Measurements from ENCODE around the gene TAB2. TPM values are rescaled to one million over a fixed set of nuclear protein-coding genes. Genes with fewer than 3 reads are reported as not detected.

Gene TAB2
- total RNA-seq, 1 experiment from 2014 or later = 52.2 TPM

DNA sequence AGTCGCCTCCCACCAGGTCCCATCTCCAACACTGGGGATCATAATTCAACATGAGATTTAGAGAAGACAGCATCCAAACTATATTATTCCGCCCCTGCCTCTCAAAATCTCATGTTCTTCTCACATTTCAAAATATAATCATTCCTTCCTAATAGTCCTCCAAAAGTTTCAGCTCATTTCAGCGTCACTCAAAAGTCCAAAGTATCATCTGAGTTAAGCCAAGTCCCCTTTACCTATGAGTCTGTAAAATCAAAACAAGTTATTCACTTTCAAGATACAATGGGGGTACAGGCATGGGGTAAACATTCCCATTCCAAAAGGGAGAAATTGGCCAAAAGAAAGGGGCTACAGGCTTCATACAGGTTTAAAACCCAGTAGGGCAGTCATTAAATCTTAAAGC lies 43.0 kb downstream of the TAB2 start:
- Histone ChIP-seq H3K4me3 (ENCODE audit: low read depth, low read length, poor library complexity, severe bottlenecking) (no peak overlapping the region), H3K36me3 (ENCODE audit: insufficient read depth, low read length, poor library complexity, severe bottlenecking) (no peaks in the 10 kb centered on the region), H3K27me3 (replicated peaks; ENCODE audit: insufficient read depth, low read depth, low read length, poor library complexity) (no peaks in the 10 kb centered on the region), H3K4me1 (ENCODE audit: insufficient read depth, low read length, poor library complexity, severe bottlenecking) (peaks cover 11% of the 10 kb centered on the region), H3K9me3 (ENCODE audit: low read depth, low read length, poor library complexity, severe bottlenecking) (no peaks in the 10 kb centered on the region), H3K27ac (ENCODE audit: low read depth, low read length, poor library complexity, severe bottlenecking) (no peak overlapping the region)
- no TSS peak for BruUV-seq (replicated peaks)
- DNase-seq (ENCODE audit: low spot score) = no peak
- CTCF ChIA-PET = no interaction called here
- POLR2A ChIA-PET (ENCODE audit: low non-redundant PET) = no interaction called here
- intact Hi-C loops (cut with micrococcal nuclease; ENCODE audit: unreplicated experiment) = no loop called here
- no peak for TF ChIP-seq EZH2 (IDR thresholded peaks at IDR 0.05; ENCODE audit: borderline replicate concordance, low read depth, low read length, poor library complexity, severe bottlenecking)
- TF ChIP-seq, protein P1, sequence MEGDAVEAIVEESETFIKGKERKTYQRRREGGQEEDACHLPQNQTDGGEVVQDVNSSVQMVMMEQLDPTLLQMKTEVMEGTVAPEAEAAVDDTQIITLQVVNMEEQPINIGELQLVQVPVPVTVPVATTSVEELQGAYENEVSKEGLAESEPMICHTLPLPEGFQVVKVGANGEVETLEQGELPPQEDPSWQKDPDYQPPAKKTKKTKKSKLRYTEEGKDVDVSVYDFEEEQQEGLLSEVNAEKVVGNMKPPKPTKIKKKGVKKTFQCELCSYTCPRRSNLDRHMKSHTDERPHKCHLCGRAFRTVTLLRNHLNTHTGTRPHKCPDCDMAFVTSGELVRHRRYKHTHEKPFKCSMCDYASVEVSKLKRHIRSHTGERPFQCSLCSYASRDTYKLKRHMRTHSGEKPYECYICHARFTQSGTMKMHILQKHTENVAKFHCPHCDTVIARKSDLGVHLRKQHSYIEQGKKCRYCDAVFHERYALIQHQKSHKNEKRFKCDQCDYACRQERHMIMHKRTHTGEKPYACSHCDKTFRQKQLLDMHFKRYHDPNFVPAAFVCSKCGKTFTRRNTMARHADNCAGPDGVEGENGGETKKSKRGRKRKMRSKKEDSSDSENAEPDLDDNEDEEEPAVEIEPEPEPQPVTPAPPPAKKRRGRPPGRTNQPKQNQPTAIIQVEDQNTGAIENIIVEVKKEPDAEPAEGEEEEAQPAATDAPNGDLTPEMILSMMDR (conservative IDR thresholded peaks at IDR 0.05; ENCODE audit: low read depth, low read length) = no peak

DNA sequence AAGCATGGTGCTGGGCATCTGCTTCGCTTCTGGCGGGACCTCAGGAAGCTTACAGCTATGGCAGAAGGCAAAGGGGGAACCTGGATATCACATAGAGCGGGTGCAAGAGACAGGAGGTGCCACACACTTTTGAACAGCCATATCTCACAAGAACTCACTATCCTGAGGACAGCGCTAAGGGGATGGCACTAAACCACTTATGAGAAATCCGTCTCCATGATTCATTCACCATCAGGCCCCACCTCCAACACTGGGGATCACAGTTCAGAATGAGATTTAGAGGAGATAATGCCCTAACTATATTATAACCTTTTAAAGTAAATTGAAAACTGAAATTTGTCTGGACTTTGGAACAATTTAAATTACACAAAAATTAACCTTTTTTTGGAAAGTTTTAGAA lies 44.8 kb downstream of the TAB2 start:
- H3K4me1 ChIP-seq (ENCODE audit: insufficient read depth, low read length, poor library complexity, severe bottlenecking) = peaks cover 11% of the 10 kb centered on the region
- TF ChIP-seq, protein P1 (conservative IDR thresholded peaks at IDR 0.05; ENCODE audit: low read depth, low read length) = no peak
- TF ChIP-seq EZH2 (IDR thresholded peaks at IDR 0.05; ENCODE audit: borderline replicate concordance, low read depth, low read length, poor library complexity, severe bottlenecking) = no peak
- H3K27me3 ChIP-seq (replicated peaks; ENCODE audit: insufficient read depth, low read depth, low read length, poor library complexity) = no peaks in the 10 kb centered on the region
- no peak overlapping the region for H3K4me3 ChIP-seq (ENCODE audit: low read depth, low read length, poor library complexity, severe bottlenecking)
- CTCF ChIA-PET = no interaction called here
- POLR2A ChIA-PET (ENCODE audit: low non-redundant PET) = no interaction called here
- H3K36me3 ChIP-seq (ENCODE audit: insufficient read depth, low read length, poor library complexity, severe bottlenecking) = no peaks in the 10 kb centered on the region
- BruUV-seq (replicated peaks) = no TSS peak
- H3K27ac ChIP-seq (ENCODE audit: low read depth, low read length, poor library complexity, severe bottlenecking) = no peak overlapping the region
- intact Hi-C loops (cut with micrococcal nuclease; ENCODE audit: unreplicated experiment) = no loop called here
- H3K9me3 ChIP-seq (ENCODE audit: low read depth, low read length, poor library complexity, severe bottlenecking) = no peaks in the 10 kb centered on the region
- no peak for DNase-seq (ENCODE audit: low spot score)

DNA sequence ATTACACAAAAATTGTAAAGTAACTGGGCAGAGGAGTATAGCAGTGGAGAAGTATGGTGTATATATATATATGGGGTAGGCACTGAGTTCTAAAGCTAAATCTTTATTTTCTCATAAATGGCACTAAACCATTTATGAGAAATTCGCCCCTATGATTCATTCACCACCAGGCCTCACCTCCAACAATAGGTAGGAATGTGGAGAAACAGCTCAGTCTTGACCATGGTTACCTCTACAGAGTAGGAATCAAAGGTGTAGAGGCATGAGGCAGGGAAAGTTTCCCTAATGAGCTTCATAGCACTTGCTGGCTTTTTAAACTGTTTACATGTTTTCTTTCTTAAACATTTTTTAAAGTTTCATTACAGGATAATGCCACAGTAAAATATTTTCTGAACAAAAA lies 45.6 kb downstream of the TAB2 start:
- no peak for DNase-seq (ENCODE audit: low spot score)
- CTCF ChIA-PET = no interaction called here
- Histone ChIP-seq H3K4me1 (ENCODE audit: insufficient read depth, low read length, poor library complexity, severe bottlenecking) (peaks cover 3% of the 10 kb centered on the region), H3K27ac (ENCODE audit: low read depth, low read length, poor library complexity, severe bottlenecking) (no peak overlapping the region), H3K4me3 (ENCODE audit: low read depth, low read length, poor library complexity, severe bottlenecking) (no peak overlapping the region), H3K27me3 (replicated peaks; ENCODE audit: insufficient read depth, low read depth, low read length, poor library complexity) (no peaks in the 10 kb centered on the region), H3K36me3 (ENCODE audit: insufficient read depth, low read length, poor library complexity, severe bottlenecking) (no peaks in the 10 kb centered on the region), H3K9me3 (ENCODE audit: low read depth, low read length, poor library complexity, severe bottlenecking) (no peaks in the 10 kb centered on the region)
- no TSS peak for BruUV-seq (replicated peaks)
- POLR2A ChIA-PET (ENCODE audit: low non-redundant PET) = no interaction called here
- intact Hi-C loops (cut with micrococcal nuclease; ENCODE audit: unreplicated experiment) = no loop called here
- no peak for TF ChIP-seq EZH2 (IDR thresholded peaks at IDR 0.05; ENCODE audit: borderline replicate concordance, low read depth, low read length, poor library complexity, severe bottlenecking)
- TF ChIP-seq, protein P1 (conservative IDR thresholded peaks at IDR 0.05; ENCODE audit: low read depth, low read length) = no peak

Data from A673 (cell line).